HG03159 (cell line): ENCODE measurements around the gene EYA2.

Experiments
- ATAC-seq: cut with Tn5 transposase; IDR thresholded peaks from one replicate; pipeline ENCODE4 v1.9.1; 2021; ENCODE audit warnings: mild to moderate bottlenecking, moderate library complexity; ENCODE audit not compliant: unreplicated experiment

EYA2 gene

DNA sequence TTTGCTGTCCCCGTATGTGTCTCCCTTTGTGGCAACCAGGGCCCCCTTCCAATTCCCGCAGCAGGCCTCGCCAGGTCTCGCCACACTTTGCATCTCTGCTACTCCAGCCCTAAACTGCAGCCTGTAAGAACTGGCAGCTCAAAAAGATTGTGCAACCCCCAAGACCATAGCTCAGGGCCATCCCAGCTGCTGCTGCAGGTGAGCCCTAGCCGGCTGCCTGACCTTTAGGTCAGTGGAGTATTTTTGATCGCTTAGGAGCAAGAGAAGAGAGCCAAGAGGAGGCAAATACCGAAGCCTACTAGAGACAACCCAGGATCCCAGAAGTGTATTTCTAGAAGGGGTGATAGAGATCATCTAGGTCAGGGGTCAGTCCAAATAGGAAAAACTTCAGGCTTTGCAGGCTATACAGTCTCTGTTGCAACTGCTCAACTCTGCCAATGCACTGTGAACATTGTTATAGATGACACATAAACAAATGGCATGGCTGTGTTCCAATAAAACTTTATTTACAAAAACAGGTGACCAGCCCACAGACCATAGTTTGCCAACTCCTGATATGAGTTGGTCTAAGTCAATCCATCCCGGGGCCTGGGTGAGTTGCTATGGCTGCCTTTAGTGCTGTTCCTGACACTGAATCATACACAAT is 138.4 kb downstream of the EYA2 start:
- no peak for ATAC-seq

DNA sequence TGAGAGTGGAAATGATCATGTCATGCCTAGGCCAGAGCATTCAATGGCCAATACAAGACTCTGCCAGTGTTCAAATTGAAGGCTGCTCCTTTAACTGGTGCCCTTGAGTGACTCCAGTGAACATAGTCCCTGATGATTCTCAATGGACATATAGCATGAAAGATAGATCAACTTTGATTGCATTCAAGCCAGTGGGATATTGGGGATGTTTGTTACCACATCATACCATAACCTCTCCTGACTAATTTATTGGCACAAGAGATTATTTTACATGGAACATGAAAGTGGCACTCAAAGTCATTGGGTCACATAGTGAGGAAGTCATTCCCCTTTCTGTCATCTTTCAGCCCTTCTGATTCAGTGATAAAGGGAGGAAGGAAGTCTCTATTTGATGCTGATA is 139.0 kb downstream of the EYA2 start:
- no peak for ATAC-seq

DNA sequence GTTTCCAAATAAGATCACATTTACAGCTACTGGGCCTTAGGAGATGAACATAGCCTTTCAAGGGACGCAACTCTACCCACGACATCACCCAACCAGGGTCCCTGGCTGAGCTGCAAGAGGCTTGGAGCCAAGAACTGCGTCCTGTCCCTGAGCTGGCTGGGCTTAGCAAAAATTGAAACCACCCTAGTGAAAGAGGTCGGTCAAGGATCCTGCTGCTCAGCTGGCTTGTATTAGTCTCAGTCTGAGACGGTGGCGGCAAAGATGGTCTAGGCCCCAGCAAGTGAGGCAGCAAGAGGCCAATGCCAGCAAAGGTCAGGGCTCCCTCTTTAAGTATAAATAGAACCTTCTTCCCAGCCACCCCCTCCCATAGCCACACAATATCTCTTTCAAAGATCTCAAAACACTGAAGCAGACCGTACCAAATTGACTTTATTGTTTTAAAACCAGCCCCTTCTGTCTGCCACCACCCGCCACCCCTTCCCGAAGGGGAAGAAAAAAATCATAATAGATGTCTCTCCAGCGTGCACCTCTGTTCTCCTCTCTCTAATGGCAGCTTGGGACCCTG is 140.5 kb downstream of the EYA2 start:
- no peak for ATAC-seq

DNA sequence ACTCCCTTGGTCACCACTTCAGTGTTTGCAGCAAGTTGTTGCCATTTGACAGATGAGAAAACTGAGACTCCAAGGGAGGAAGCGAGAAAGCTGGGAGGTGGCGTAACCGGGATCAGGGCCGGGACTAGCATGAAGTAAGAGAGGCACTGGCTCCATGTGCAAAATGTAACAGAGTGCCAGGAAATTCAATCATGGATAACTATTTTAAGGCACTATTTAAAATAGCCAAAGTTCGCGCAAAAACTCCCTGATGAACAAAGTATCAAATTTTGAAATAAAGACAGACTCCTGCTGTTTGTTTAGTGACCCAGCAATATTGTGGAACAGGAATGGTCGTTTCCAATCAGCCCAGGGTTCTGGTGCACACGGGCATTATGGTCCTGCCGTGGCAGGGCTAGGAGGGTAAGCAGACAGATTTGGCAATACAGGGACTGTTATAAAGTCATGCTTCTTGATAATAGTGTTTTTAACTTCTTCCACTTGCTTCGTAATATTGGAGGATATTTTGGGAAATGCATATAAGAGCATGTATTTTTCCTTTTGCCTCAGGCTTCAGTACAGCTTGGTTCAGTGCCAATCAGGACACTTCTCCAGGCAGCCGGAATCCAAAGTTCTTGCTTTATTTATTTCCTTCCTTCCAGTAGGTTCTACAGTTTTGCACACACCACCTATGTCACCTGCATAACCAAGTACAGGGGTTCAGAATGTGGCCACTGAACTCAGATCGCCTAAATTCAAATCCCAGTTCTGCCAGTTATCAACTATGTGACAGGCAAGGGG is 141.6 kb downstream of the EYA2 start:
- no peak for ATAC-seq

DNA sequence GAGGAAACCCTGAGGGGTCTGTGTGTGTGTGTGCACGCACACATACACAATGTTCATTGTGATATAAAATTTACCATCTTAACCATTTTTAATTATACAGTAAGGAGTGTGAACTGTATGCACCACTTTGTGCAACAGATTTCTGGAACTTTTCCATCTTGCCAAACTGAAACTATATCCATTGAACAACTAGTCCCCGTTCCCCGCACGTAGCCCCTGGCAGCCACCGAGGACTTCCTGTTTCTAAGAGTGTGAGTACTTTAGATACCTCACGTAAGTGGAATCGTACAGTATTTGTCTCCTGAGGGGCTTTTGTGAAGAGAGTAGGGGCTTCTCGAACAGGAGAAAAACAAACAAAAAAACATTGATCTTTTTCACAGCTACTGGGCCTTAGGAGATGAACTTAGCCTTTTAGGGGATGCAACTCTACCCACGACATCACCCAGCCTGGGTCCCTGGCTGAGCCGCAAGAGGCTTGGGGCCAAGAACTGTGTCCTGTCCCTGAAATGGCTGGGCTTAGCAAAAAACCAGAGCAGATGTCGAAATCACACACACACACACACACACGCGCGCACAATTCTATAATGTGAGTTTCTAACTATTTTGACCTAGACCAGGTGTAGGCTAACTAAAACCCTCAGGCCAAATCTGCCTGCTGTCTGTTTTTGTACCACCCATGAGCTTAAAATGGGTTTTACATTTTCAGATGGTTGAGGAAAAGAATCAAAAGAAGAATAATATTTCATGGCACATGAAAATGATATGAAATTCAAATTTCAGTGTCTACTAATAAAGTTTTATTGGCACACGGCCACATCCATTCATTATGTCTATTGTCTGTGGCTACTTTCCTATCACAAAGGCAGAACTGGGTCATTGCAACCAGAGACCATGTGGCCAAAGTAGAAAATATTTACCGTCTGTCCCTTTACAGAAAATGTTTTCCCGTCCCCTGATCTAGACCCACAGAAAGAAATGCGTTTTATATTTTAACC is 144.2 kb downstream of the EYA2 start:
- no peak for ATAC-seq

DNA sequence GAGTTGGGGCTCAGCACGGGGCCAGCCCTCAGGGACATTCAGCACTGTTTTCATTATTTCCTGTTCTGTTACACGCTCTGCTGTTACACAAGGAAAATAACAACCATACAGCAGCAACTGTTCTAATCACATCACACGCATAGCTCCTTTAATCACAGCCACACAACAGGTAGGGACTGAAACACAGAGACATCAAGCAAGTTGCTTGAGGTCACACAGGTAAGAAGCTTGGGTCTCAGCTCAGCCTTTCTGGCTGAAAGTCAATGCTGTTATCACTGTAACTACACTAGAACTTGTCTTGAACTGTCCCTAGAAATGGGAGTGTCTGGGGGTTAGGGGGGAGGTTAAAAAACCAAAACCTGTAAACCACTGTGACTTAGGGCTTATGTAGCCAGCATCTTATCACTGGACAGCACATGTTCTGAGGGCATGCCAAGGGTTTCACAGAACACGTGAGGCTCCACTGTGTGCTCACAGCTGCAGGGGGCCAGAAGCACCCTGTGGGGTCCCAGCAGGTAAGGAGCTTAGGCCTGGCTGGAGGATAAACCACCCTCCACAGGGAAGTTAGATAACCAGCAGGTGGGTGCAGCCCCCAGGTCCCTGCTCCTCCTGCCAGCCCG is 146.0 kb downstream of the EYA2 start:
- ATAC-seq = no peak

DNA sequence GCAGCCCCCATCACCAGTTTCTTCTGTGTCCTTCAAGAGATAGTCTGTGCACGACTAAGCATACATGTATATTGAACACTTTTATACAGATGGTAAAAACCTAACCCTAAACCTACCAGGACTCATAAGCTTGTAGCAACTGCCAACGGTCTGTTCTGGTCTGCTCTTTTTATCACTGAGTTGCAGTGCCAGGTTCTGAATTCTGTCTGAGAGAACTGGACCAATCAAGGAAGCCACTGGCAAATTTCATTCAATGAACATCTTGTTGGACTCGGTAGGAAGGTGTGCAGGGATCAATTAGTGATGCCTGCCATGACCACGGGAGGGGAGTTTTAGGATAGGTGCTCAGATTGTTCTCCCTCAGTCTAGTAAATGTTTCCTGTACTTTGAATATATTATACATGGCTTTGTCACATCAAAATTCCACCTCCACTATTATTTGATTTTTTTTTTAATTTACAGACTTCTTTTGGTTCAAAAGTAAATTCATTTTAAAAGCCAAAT is 146.8 kb downstream of the EYA2 start:
- ATAC-seq = no peak

DNA sequence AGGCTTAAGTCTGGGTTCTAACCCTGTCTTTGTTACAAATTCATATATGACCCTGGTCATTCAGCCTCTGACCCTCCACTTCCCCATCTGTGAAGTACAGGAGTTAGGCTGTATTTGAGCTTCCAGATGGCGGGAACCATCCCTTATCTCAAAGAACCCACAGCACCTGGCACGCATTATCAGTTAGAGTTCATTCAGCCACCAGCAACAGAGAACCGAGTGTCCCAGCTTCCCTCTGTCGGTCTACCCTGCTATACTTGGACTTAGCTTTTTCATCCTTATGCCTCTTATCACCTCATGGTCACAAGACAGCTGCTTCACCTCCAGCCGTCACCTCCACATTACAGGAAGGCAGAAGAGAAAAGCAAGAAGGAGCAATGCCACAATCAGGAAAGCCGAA is 147.8 kb downstream of the EYA2 start:
- no peak for ATAC-seq

DNA sequence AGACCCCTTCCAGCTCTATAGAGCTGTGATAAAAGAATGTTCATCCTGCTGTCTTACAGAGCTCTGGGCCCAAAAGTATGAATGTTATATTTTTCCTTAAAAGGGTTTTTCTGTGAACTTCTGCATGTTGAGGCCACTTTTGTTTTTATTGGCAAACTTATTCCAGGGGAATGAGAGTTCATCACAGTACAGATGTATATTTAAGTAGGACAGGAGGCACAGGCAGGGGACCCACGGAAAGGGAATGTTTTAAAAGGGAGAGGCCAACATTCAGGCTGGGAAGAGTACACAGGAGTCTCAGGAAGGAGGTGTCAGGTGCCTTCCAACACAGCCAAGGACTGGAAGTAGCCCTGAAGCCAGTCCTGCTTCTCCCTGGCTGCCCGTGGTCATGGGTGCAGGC is 148.4 kb downstream of the EYA2 start:
- no peak for ATAC-seq

DNA sequence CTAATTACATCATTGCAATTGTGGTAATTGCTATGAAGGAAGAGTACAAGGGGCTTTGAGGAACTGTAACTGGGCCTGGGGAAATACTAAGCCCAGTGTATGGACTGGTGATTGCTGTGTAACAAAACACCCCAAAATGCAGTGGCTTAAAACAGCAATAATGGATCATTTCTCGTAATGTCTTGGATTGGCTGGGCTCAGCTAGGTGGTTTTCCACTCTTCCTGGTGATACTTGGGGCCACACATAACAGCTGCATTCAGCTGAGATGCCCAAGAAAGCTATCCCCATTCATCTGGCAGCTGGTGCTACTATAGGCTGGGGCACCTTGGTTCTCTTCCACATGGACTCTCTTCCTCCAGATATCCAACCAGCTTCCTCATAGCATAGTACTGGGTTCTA is 150.3 kb downstream of the EYA2 start:
- ATAC-seq = no peak

DNA sequence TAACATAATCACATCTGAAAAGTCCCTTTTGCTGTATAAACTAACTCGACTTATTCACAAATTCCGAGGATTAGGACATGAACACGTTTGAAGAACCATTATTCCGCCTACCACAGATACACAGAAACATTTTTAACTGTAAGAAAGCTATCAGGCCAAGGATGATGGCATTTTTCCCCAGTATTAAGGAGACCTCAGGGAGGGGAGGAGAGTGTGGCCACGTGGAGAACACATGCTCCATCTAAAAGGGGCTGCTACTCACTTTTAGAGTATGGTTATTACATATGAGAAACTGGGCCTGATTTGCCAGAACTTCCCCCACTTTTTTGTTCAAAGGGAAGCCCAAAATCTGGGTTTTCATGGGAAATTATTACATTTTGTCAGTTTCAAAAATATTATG is 153.4 kb downstream of the EYA2 start:
- no peak for ATAC-seq

DNA sequence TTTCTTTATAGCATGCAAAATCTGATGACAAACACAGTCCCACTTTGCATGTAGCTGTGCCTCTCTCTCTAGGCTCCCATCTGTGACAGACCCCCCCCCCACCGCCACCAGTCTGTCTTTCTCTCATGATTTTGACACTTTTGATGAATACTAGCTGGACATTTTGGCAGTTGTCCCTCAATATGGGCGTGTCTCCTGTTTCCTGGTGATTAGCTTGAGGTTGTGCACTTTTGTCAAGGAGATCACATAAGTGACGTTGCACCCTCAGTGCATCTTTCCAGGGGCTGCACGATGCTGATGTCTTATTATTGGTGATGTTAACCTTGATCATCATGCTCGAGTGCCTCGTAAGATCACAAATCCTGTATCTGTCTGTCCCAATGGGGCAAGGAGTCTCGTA is 155.1 kb downstream of the EYA2 start:
- ATAC-seq = no peak

DNA sequence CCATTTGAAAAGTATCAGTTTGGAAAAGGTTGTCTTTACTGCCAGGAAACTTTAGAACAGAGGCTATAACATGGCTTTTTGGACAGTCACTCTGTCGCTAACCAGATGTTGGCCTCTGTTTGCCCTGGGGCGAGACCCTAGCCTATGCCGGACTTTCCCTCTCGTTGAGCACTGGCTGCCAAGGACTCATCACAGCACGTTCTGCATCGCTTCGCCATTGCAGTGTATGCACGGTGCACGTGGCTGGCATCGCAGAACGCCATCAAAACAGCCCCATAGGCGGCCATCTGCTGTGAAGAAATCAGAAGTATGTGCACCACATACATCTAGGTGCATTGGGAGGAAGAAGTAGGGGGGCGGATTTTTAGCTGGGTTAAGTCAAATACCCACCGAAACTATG is 156.4 kb downstream of the EYA2 start:
- ATAC-seq = no peak

DNA sequence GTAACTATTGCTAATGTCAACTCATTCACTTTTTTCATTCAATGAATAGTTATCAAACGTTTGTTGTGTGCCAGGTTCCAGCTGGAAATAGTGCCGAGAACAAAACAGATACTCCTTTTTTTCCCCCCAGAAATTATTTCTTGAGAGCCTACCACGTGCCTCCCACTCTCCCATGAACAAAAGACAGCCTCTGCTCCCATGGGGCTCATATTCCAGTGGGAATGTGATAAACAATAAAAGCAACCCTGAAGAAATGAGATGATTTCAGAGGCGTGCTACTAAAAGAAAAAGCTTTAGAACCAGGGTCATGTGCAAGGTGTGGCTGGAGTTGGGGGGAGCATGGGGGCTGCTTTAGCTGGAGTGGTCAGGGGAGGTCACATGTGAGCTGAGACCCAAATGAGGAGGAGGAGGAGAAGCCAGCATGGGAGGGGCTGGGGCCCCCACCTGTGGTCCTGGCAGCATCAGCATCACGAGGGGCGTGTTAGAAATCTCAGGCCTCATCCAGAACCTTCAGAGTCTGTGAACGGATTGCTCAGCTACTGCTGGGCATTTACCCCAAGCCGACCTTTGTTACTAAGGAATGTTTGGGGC is 157.4 kb downstream of the EYA2 start:
- ATAC-seq = no peak

DNA sequence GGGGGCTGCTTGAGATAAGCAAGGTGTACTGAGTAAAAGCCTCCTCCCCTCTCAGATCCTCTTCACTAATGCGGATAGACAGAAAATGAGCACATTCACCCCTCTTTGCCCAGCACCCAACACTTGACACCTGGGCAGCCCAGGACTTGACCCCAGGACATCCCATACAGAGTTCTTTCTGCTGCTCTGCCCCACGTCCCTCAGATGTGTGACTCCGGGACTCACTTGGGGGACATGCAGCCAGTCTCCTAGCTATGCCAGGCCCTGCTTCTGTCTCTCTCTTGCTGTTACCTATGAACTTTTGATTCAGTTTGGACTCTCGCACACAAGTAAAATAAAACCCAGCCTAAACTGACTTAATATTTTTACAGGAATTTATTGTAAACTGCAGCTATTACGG is 159.9 kb downstream of the EYA2 start:
- ATAC-seq = no peak

DNA sequence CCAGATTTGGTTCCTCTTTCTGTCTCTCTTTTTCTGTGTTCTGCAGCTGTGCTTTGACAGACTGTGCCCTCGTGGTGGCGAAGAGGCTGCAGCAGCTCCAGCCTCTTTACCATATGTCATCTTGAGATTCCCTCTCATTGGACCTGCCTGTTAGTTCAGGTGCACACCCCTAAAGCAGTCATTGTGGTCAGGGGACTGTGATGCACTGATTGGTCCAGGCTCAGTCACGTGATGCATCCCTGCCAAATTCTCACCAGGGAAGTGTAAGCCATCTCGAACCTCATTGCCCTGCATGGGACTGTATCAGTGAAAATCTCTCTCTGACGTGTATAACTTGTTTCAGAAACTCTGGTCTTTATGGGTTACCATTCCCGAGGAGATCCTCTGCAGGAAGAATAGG is 160.3 kb downstream of the EYA2 start:
- no peak for ATAC-seq

DNA sequence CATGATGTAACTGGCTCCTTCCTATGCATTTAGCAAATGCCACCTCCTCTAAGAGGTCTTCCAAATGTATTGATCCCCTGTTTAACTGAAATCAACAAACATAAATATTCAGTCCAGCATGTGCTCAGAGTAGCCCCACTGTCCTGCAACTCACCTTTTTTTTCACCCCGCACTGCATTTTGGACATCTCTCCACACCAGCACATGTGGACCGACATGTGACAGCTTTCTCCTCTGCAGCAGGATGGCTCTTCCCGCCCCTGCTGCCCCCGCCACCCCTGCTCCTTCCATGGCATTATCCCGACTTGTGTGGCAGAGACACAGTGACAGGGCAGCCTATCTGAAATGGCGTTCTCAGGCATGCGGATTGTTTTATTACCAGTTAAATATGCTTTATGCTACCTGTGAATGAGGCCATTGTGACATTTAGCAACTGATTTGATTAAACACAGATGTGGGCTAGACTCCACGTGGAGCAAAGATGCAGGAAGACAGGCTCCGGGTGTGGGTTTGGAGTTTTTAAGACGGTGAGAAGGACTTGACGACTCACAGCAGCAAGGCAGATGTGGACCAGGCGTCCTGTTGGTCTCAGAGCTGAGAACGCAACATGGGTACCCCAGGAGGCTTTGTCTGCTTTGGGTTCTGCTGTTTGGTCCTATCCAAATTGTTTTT is 161.2 kb downstream of the EYA2 start:
- no peak for ATAC-seq

DNA sequence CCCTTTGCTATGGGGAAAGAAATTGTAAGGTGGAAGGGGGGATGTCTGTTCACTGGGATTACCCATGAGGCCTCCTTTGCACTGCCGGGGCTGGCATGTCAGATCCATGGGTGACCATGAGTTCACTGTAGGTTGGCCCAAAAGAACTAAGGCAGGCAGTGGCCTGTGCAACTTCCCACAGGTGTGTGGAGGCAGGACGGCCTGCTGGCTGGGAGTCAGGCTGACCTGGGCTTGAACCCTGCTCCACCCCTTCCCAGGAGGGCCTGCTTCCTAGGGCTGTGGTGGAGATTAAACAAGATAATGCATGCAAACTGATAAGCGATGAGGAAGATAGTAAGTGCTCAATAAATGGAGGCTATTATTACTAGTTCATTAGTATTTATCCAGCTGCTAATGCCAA is 163.0 kb downstream of the EYA2 start:
- ATAC-seq = no peak

DNA sequence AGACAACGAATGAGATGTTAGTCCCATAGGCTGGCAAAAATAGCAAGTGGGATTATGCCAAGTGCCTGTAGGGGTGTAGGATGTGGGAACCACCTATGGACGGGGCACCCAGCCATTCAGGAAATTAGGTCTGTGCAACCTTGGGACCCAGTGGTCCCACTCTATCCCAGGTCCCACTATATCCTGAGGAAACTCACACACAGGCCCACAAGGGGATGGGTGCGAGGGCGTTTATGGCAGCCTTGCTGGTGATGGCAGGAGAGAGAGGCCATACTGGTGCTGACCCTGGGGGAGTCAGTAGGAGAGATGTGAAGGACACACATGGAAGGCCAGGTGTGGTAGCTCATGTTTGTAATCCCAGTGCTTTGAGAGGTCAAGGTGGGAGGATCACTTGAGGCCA is 163.6 kb downstream of the EYA2 start:
- no peak for ATAC-seq

DNA sequence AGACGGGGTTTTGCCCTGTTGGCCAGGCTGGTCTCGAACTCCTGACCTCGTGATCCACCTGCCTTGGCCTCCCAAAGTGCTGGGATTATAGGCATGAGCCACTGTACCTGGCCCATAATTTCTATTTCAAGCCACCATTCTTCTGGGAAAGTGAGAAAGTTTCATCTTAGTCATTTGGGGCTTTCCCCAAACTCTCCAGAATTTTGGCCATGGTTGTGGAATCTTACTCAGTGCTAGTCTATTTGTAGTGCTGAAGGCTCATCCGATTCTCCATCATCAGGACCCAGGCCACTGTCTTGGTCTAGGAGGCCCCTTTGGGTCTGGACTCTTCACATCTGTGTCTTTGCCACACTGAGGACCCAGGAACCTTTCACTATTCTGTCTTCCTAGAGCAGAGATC is 164.9 kb downstream of the EYA2 start:
- no peak for ATAC-seq
